Activated T-cell treated with anti-CD3 and anti-CD28 coated beads, Interleukin-2, amount 50 U/mL, for 72 hours (primary cell): ENCODE results near the gene GNGT1. TPM values are rescaled to one million over a fixed set of nuclear protein-coding genes. Genes with fewer than 3 reads are reported as not detected.

Experiments used
- ATAC-seq, 2 donors: fragments of 150-1000 bp; cut with Tn5 transposase; replicated peaks in 1 of 2; 2 replicates each; pipeline ENCODE4 v1.10.0; 2021; ENCODE audit warnings: moderate library complexity in 2 of 2, mild to moderate bottlenecking in 1 of 2
- DNase-seq, 2 donors: peaks; one replicate each; pipeline ENCODE4 v3.0.0; 2021 to 2022; ENCODE audit warnings: mixed read lengths in 1 of 2
- H3K27ac Mint-ChIP-seq: one replicate; pipeline ENCODE4 v1.8.0; 2022; ENCODE audit warnings: mild to moderate bottlenecking, moderate library complexity, mixed read lengths
- H3K27me3 Mint-ChIP-seq: one replicate; pipeline ENCODE4 v1.8.0; 2022; ENCODE audit warnings: low read depth, mixed read lengths
- H3K36me3 Mint-ChIP-seq, 2 donors: one replicate each; pipeline ENCODE4 v1.8.0; 2022; ENCODE audit warnings: mixed read lengths in 2 of 2, mild to moderate bottlenecking in 1 of 2; ENCODE audit not compliant: insufficient read depth in 2 of 2
- H3K4me1 Mint-ChIP-seq: one replicate; pipeline ENCODE4 v1.8.0; 2022; ENCODE audit warnings: low read depth, mixed read lengths
- H3K4me3 Mint-ChIP-seq, 2 donors: one replicate each; pipeline ENCODE4 v1.8.0; 2022; ENCODE audit warnings: mild to moderate bottlenecking in 2 of 2, mixed read lengths in 2 of 2, moderate library complexity in 2 of 2
- H3K9me3 Mint-ChIP-seq, 2 donors: one replicate each; pipeline ENCODE4 v1.8.0; 2022; ENCODE audit warnings: mixed read lengths in 2 of 2
- total RNA-seq, 2 donors: library from RNA; stranded (reverse); gene quantifications; one replicate each; pipeline ENCODE4 v1.2.3, GENCODE V29; 2022

Gene GNGT1
- total RNA-seq, 2 donors from 2014 or later: not detected

DNA sequence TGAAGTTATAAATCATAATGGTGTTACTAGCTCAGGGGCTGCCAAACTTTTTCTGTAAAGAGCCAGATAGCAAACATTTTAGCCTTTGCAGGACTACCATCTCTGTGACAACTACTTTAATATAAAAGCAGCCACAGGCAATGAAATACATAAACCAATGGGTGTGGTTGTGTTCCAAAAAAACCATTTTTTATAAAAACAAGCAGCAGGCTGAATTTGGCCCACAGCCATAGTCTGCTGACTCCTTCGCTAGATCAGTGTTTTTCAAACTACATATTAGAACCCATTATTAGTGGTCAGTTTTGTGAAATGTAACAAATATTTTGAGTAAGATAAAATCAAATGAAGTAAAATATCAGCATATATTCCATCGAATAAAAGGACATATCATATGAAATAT lies 28.7 kb downstream of the GNGT1 start:
- peaks cover 14% of the 10 kb centered on the region for H3K27me3 Mint-ChIP-seq
- no peak overlapping the region for H3K4me3 Mint-ChIP-seq
- H3K27ac Mint-ChIP-seq: no peak overlapping the region
- H3K4me1 Mint-ChIP-seq: no peaks in the 10 kb centered on the region
- DNase-seq: no peak
- H3K36me3 Mint-ChIP-seq: no peaks in the 10 kb centered on the region
- ATAC-seq: no peak
- H3K9me3 Mint-ChIP-seq: no peaks in the 10 kb centered on the region

DNA sequence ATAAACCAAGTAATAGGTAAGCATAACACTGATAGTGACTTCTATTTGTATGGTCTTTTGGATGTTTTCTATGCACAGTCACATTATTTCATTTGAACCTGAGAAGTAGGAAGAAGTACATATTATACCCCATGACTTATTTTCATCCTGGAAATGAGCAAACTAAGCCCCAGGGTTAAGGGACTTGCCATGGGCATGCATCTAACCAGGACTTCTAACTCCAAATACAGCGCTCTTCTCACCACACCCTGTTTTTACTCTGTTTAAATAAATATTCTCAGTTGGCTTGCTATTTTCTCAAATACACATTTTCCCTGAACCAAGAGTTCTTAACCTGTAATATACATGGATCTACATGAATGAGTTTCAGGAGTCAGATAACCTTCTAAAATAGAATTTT lies 31.5 kb downstream of the GNGT1 start:
- Mint-ChIP-seq H3K4me3 (no peak overlapping the region), H3K27ac (no peak overlapping the region), H3K4me1 (no peaks in the 10 kb centered on the region), H3K36me3 (no peaks in the 10 kb centered on the region), H3K9me3 (no peaks in the 10 kb centered on the region), H3K27me3 (peaks cover 13% of the 10 kb centered on the region)
- DNase-seq (no peak), ATAC-seq (no peak)

DNA sequence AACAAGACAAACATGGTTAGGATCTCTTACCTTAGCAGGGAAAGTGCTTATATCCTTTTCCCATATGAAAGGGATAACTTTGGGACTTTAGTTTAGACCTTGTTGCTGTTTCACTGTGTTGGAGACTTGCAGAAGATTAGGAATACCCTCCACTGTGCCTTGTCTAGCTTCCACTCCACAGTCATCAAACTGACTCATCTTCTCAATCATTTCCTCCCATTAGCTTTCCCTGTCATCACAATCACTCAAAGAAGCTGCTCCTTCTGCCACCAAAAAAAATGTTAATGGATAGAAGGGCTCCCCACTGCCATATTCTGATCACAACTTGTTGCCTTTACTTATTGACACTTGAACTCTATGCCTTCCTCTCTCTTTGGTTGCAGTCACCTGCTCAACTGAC lies 31.9 kb downstream of the GNGT1 start:
- H3K27me3 Mint-ChIP-seq: peaks cover 13% of the 10 kb centered on the region
- H3K36me3 Mint-ChIP-seq: no peaks in the 10 kb centered on the region
- no peaks in the 10 kb centered on the region for H3K9me3 Mint-ChIP-seq
- H3K4me1 Mint-ChIP-seq: no peaks in the 10 kb centered on the region
- ATAC-seq (no peak), DNase-seq (no peak)
- H3K4me3 Mint-ChIP-seq: no peak overlapping the region
- H3K27ac Mint-ChIP-seq: no peak overlapping the region

DNA sequence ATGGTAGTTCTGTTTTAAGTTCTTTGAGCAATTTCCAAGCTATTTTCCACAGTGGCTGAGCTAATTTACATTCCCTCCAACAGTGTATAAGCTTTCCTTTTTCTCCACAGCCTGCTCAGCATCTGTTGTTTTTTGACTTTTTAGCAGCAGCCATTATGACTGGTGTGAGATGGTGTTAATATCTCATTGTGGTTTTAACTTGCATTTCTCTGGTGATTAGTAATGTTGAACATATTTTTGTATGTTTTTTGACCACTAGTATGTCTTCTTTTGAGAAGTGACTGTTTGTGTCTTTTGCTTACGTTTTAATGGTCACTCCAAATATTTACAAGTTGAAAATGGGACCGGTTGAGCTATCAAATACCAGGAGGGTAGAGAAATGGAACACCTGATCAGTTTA lies 35.6 kb downstream of the GNGT1 start:
- ATAC-seq: no peak
- no peak overlapping the region for H3K27ac Mint-ChIP-seq
- DNase-seq: no peak
- no peaks in the 10 kb centered on the region for H3K4me1 Mint-ChIP-seq
- peaks cover 20% of the 10 kb centered on the region for H3K27me3 Mint-ChIP-seq
- no peaks in the 10 kb centered on the region for H3K36me3 Mint-ChIP-seq
- no peaks in the 10 kb centered on the region for H3K9me3 Mint-ChIP-seq
- H3K4me3 Mint-ChIP-seq: no peak overlapping the region

DNA sequence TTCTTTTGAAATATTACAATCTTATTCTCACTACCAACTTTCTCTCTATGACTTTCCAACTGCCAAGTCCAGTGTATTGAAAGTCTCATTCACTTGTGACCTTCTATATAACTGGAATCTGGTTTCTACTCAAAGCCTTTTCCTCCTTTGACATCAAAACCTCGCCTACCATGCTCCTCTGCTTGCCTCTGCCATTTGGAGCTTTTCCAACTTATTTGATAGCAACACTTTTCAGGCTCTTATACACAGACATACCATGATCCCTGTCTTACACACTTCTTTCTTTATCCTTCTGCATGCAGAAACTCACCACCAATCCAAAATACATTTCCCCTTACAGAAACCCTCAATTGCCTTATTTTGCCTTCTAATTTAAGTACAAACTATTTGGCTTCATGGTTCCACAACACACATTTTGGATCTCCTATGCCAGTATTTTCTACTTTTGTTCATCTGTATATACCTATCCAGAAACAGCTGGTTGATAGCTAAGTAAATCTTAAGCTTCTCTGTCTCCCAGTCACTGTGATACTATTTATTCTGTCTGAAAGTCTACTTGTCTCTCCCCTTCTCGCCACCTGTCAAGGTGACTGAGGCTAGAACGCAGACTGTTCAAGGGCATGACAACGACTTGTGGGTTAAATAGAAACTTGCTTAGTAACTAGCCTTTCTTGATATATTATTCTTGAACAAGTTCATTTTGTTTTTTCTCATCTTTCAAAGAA lies 37.6 kb downstream of the GNGT1 start:
- no peak for ATAC-seq
- H3K27ac Mint-ChIP-seq: no peak overlapping the region
- no peak for DNase-seq

DNA sequence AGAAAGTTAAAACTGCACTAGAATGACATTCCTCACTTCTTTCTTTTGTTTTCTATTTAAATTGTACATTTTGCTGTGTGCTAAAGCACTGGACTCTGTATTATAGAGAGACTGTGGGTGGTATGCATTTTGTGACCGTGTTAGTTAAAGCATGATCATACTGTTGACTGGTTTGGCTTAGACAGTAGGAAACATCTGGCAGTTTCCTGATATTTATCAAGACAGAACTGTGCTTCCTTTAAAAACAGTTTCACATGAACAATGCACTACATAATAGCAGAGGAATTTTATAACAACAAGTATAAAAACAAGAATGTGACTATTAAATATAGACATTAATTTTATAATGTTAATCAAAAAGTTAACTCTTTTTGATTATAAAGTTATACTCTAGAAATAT lies 38.3 kb downstream of the GNGT1 start:
- Mint-ChIP-seq H3K4me1 (no peaks in the 10 kb centered on the region), H3K27me3 (peaks cover 11% of the 10 kb centered on the region)

More for the DNA sequence above, 37.6 kb downstream of the GNGT1 start:
- Mint-ChIP-seq H3K36me3 (no peaks in the 10 kb centered on the region), H3K9me3 (no peaks in the 10 kb centered on the region), H3K4me1 (no peaks in the 10 kb centered on the region), H3K27me3 (peaks cover 11% of the 10 kb centered on the region), H3K4me3 (no peak overlapping the region)

DNA sequence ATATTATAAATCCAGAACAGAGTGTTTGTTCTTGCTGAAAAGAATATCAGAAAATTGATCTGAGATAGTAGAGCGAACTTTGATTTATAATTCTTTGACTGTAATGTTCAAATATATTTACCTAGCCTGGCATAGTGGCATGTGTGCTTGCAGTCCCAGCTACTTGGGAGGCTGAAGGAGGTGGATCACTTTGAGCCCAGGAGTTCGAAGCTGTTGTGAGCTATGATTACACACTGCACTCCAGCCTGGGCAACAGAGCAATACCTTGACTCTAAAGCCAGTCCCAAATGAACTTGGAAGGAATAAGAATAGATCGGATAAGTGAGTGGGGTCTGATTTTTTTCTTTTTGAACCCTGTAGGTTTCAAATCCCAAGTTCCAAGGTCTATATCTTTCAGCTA lies 38.7 kb downstream of the GNGT1 start:
- Mint-ChIP-seq H3K4me3 (no peak overlapping the region), H3K9me3 (no peaks in the 10 kb centered on the region), H3K27me3 (peaks cover 11% of the 10 kb centered on the region), H3K36me3 (no peaks in the 10 kb centered on the region), H3K27ac (no peak overlapping the region), H3K4me1 (no peaks in the 10 kb centered on the region)
- ATAC-seq: no peak
- DNase-seq: no peak

More for the DNA sequence above, 38.3 kb downstream of the GNGT1 start:
- H3K9me3 Mint-ChIP-seq: no peaks in the 10 kb centered on the region
- DNase-seq: no peak
- no peaks in the 10 kb centered on the region for H3K36me3 Mint-ChIP-seq
- ATAC-seq: no peak
- no peak overlapping the region for H3K4me3 Mint-ChIP-seq
- no peak overlapping the region for H3K27ac Mint-ChIP-seq

DNA sequence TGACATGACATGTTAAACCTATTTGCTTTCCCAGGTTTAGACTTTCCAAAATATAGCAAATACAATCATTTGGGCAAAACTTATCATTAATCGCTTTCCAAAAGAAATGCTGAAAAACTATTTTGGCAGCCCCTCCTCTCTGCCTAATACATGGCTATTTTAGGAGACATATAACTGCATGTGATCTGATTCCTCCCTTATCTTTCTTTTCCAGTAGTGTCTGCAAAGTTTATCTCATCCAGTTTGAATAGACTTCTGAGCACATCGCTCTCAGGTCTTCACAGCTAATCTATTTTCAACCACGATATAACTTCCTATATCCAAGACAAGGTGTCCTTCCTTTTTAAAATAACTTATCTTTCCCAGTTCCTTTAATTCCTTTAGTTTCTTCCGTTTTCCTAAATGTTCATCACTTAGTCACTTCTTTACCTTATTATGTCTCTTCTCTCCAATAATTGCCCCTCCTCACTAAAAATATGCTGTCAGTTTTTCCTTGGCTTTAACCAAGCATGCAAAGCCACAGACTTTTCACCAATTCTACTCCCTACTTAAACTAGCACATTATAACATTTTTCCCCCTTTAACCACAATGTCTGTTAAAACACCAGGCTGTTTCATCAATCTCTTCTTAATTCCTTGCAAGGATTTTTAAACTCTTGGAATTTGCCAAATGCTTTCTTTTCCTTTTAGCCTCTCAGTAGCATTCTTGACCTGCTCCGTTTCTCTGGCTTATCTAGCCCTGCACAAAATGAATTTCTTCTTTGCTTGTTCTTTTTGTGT lies 39.6 kb downstream of the GNGT1 start:
- no peak overlapping the region for H3K27ac Mint-ChIP-seq
- H3K27me3 Mint-ChIP-seq: peaks cover 7% of the 10 kb centered on the region
- no peak overlapping the region for H3K4me3 Mint-ChIP-seq
- no peak for DNase-seq
- no peaks in the 10 kb centered on the region for H3K9me3 Mint-ChIP-seq
- H3K36me3 Mint-ChIP-seq: no peaks in the 10 kb centered on the region
- ATAC-seq: no peak
- no peaks in the 10 kb centered on the region for H3K4me1 Mint-ChIP-seq

DNA sequence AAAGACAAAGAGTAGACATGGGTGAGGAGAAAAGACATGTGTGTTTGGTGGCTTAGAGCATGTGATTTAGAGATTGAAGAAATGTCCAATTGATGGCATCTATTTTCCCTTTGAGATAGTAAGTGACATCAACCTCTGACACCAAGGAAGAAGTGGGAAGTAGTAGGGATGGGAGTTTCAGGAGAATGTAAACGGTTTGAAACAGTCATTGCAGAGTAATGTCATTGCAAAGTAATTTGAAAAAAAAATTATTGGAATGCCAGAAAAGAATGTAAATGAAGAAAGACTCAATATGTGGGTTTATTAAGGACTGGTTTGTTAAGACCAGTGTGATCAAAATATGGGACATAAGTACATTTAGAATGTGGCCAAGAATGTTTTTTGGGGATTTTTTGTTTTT lies 41.7 kb downstream of the GNGT1 start:
- H3K4me3 Mint-ChIP-seq: no peak overlapping the region
- DNase-seq (no peak), ATAC-seq (no peak)
- peaks cover 0 to 2% of the 10 kb centered on the region in 2 donors for H3K9me3 Mint-ChIP-seq
- H3K27ac Mint-ChIP-seq: no peak overlapping the region
- peaks cover 6% of the 10 kb centered on the region for H3K27me3 Mint-ChIP-seq
- no peaks in the 10 kb centered on the region for H3K4me1 Mint-ChIP-seq
- no peaks in the 10 kb centered on the region for H3K36me3 Mint-ChIP-seq

DNA sequence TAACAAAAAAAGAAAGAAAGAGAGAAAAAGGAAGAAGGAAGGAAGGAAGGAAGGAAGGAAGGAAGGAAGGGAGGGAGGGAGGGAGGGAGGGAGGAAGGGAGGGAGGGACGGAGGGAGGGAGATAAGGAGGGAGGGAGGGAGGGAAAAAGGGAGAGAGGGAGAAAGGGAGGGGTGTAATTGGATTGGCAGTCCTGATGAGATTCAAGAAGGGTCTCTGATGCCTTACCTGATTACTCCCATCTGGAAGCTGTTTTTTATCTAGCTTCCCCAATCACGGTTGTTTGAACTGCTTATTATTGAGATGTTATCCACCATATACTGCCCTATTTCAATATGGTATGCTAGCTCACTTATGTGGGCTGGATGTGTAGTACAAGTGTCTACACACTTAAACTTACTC lies 42.5 kb downstream of the GNGT1 start:
- Mint-ChIP-seq H3K9me3 (peaks cover 0 to 2% of the 10 kb centered on the region in 2 donors), H3K27ac (no peak overlapping the region), H3K4me1 (no peaks in the 10 kb centered on the region), H3K27me3 (peaks cover 4% of the 10 kb centered on the region), H3K36me3 (no peaks in the 10 kb centered on the region), H3K4me3 (no peak overlapping the region)
- ATAC-seq (no peak), DNase-seq (no peak)

DNA sequence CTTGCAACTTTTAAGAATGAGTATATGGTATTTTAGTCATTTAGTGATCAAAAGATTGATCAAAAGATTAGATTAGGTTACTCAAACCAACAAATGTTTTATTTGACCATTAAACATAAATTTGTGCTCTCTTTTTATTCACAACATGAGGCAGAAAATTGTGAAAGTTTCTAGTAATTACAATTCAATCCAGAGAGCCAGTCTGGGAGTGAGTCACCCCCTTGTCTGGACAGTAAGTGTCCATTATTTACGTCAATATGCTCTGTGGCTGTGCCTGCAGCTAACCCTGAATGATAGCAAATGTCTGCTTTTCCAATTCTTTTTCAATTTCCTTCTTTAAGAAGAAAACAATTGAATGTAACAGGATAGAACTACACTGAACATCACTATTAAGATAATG lies 43.1 kb downstream of the GNGT1 start:
- no peak for ATAC-seq
- H3K9me3 Mint-ChIP-seq: peaks cover 0 to 2% of the 10 kb centered on the region in 2 donors
- no peak for DNase-seq
- no peaks in the 10 kb centered on the region for H3K4me1 Mint-ChIP-seq
- H3K36me3 Mint-ChIP-seq: no peaks in the 10 kb centered on the region
- H3K4me3 Mint-ChIP-seq: no peak overlapping the region
- H3K27ac Mint-ChIP-seq: no peak overlapping the region
- no peaks in the 10 kb centered on the region for H3K27me3 Mint-ChIP-seq

DNA sequence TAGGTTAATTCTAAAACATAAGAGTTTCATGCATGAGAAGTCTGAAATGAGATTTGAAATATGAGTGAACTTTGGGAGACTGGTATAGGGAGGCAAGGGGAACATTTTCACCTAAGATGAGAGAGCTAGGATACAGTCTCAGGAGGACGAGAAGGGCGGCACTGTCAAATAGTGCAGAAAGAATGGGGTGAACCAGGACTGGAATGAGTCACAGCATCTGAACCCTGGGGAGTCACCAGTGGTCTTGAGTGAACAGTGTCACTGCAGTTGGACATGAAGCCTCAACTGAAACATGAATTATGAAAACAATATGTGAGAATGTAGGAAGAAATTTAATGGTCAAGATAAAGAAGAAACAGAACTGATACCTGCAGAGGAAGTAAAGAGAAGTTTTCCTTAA lies 48.9 kb downstream of the GNGT1 start:
- Mint-ChIP-seq H3K27ac (no peak overlapping the region), H3K27me3 (no peaks in the 10 kb centered on the region), H3K4me3 (no peak overlapping the region), H3K4me1 (no peaks in the 10 kb centered on the region), H3K36me3 (no peaks in the 10 kb centered on the region), H3K9me3 (peaks cover 0 to 2% of the 10 kb centered on the region in 2 donors)
- DNase-seq: no peak
- no peak for ATAC-seq

DNA sequence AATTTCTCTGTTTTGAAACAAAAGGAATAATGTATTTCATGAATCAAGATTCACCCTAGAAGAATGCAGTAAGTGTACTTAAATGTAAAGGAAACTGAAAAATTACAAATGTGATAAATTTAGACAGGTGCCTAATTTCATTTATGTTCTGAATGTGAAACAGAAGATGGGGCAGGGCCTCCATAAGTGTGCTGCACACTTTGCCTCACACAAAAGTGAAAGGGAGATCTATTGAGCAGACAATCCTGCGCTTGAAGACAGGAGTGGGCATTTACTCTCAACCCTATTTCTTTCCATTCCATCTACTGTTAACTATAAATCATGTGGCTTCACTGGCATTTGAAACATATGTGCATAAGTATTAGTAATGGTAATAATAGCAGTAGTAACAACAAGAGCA lies 51.4 kb downstream of the GNGT1 start:
- H3K9me3 Mint-ChIP-seq: peaks cover 0 to 2% of the 10 kb centered on the region in 2 donors
- no peaks in the 10 kb centered on the region for H3K4me1 Mint-ChIP-seq
- H3K27me3 Mint-ChIP-seq: no peaks in the 10 kb centered on the region
- no peaks in the 10 kb centered on the region for H3K36me3 Mint-ChIP-seq
- no peak for DNase-seq
- ATAC-seq: no peak
- no peak overlapping the region for H3K27ac Mint-ChIP-seq
- no peak overlapping the region for H3K4me3 Mint-ChIP-seq

DNA sequence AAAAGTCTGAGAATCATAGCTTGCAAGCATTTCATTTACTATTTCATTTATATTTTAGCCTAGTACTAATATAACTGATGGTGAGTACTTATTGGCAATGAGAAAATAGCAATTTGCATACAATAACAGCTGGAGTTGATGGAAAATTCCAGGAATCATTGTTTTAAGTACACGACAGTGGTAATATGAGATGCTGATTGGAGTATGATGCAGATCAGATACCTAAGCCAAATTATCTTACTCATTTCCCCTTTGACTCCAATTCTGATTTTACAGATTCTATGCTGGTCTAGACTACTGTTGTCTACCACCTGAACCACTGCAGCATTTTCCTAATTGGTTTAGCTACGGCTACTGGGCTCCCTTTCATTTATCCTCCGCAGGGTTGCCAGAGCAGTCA lies 51.8 kb downstream of the GNGT1 start:
- ATAC-seq (no peak), DNase-seq (no peak)
- Mint-ChIP-seq H3K4me1 (no peaks in the 10 kb centered on the region), H3K4me3 (no peak overlapping the region), H3K36me3 (no peaks in the 10 kb centered on the region), H3K27me3 (no peaks in the 10 kb centered on the region), H3K9me3 (no peaks in the 10 kb centered on the region), H3K27ac (no peak overlapping the region)
